CD14-positive monocyte (primary cell): ENCODE measurements around the gene TTLL11. TPM values are rescaled to one million over a fixed set of nuclear protein-coding genes. Genes with fewer than 3 reads are reported as not detected.

Source experiments
- DNase-seq, 3 donors: peaks; one replicate each; pipeline ENCODE4 v3.0.0-alpha.2; 2011 to 2022
- H2AFZ ChIP-seq: 2 replicates; pipeline ENCODE4 v1.6.0; 2012; ENCODE audit warnings: mild to moderate bottlenecking, low read depth, low read length, inconsistent platforms; ENCODE audit not compliant: insufficient read depth, poor library complexity, severe bottlenecking
- H3K27ac ChIP-seq, 2 donors: 1 replicate in 1 of 2; 2 replicates in 1 of 2; pipeline ENCODE4 v1.5.1; 2012 to 2013; ENCODE audit warnings: low read length in 2 of 2, control low read depth in 1 of 2, inconsistent platforms in 1 of 2, low read depth in 1 of 2, mild to moderate bottlenecking in 1 of 2
- H3K27me3 ChIP-seq, 2 donors: one replicate each; pipeline versions ENCODE4 v1.6.0 to v1.6.1; 2011 to 2013; ENCODE audit warnings: low read length in 2 of 2; ENCODE audit not compliant: control insufficient read depth in 2 of 2, insufficient read depth in 2 of 2
- H3K36me3 ChIP-seq, 2 donors: replicated peaks in 1 of 2; 1 replicate in 1 of 2; 2 replicates in 1 of 2; pipeline versions ENCODE4 v1.5.1 to v1.6.1; 2012 to 2013; ENCODE audit warnings: low read length in 2 of 2, control low read depth in 1 of 2, inconsistent platforms in 1 of 2, mild to moderate bottlenecking in 1 of 2; ENCODE audit not compliant: insufficient read depth in 2 of 2, control insufficient read depth in 1 of 2
- H3K4me1 ChIP-seq, 2 donors: 1 replicate in 1 of 2; 2 replicates in 1 of 2; pipeline versions ENCODE4 v1.5.1 to v1.6.1; 2012 to 2013; ENCODE audit warnings: low read length in 2 of 2, control low read depth in 1 of 2, inconsistent platforms in 1 of 2, mild to moderate bottlenecking in 1 of 2, moderate library complexity in 1 of 2; ENCODE audit not compliant: insufficient read depth in 2 of 2, control insufficient read depth in 1 of 2
- H3K4me2 ChIP-seq: replicated peaks from 2 replicates; pipeline ENCODE3; 2012; ENCODE audit warnings: low read length, moderate library complexity, mild to moderate bottlenecking; ENCODE audit not compliant: poor library complexity, severe bottlenecking; ENCODE audit errors: extremely low read depth
- H3K4me3 ChIP-seq, 3 experiments: fragments of 200-600 bp in 1 of 3; sonication (generic) in 1 of 3; replicated peaks in 1 of 3; 1 replicate in 2 of 3; 2 replicates in 1 of 3; pipeline ENCODE4 v1.5.1; 2011 to 2013; ENCODE audit warnings: low read length in 3 of 3, mild to moderate bottlenecking in 3 of 3, control low read depth in 2 of 3, low read depth in 2 of 3, inconsistent platforms in 1 of 3, moderate library complexity in 1 of 3
- H3K79me2 ChIP-seq: 2 replicates; pipeline ENCODE4 v1.6.0; 2012; ENCODE audit warnings: mild to moderate bottlenecking, control low read depth, inconsistent platforms, low read length, moderate library complexity; ENCODE audit not compliant: insufficient read depth
- H3K9ac ChIP-seq: 2 replicates; pipeline ENCODE4 v1.6.0; 2017; ENCODE audit warnings: low read length, mild to moderate bottlenecking; ENCODE audit not compliant: insufficient read depth, poor library complexity, severe bottlenecking
- H3K9me3 ChIP-seq, 2 donors: replicated peaks in 1 of 2; 1 replicate in 1 of 2; 2 replicates in 1 of 2; pipeline versions ENCODE4 v1.5.1 to v1.6.1; 2012 to 2013; ENCODE audit warnings: low read length in 2 of 2, control low read depth in 1 of 2; ENCODE audit not compliant: control insufficient read depth in 1 of 2, insufficient read depth in 1 of 2
- H4K20me1 ChIP-seq: 2 replicates; pipeline ENCODE4 v1.6.0; 2012; ENCODE audit warnings: mild to moderate bottlenecking, low read length, control low read depth, moderate library complexity; ENCODE audit not compliant: insufficient read depth
- H3K27ac Mint-ChIP-seq, 7 donors: one replicate each; pipeline ENCODE4 v1.8.0; 2020; ENCODE audit warnings: mild to moderate bottlenecking in 7 of 7, mixed read lengths in 7 of 7, moderate library complexity in 6 of 7, inconsistent platforms in 2 of 7
- H3K27me3 Mint-ChIP-seq, 3 donors: one replicate each; pipeline ENCODE4 v1.8.0; 2021 to 2022; ENCODE audit warnings: low read depth in 3 of 3, mild to moderate bottlenecking in 3 of 3, mixed read lengths in 3 of 3, moderate library complexity in 3 of 3, inconsistent platforms in 1 of 3
- H3K36me3 Mint-ChIP-seq, 2 donors: one replicate each; pipeline ENCODE4 v1.8.0; 2020; ENCODE audit warnings: mixed read lengths in 2 of 2, inconsistent platforms in 1 of 2, mild to moderate bottlenecking in 1 of 2
- H3K4me1 Mint-ChIP-seq: one replicate; pipeline ENCODE4 v1.8.0; 2020; ENCODE audit warnings: mild to moderate bottlenecking, mixed read lengths
- H3K4me3 Mint-ChIP-seq, 2 donors: one replicate each; pipeline ENCODE4 v1.8.0; 2020; ENCODE audit warnings: mild to moderate bottlenecking in 2 of 2, mixed read lengths in 2 of 2, moderate library complexity in 1 of 2
- H3K9me3 Mint-ChIP-seq, 7 donors: one replicate each; pipeline ENCODE4 v1.8.0; 2020 to 2022; ENCODE audit warnings: mixed read lengths in 7 of 7, mild to moderate bottlenecking in 6 of 7, moderate library complexity in 6 of 7, inconsistent platforms in 2 of 7
- WGBS: methylation state at CpG from one replicate; pipeline ENCODE4 v1.1.5; 2013; ENCODE audit warnings: missing lambda C conversion rate; ENCODE audit not compliant: insufficient coverage; 5-methylcytosine and 5-hydroxymethylcytosine counted together
- intact Hi-C, 2 donors: fragments of 100-400 bp; cut with micrococcal nuclease; formaldehyde crosslinking; loops; one replicate each; pipeline versions ENCODE4 v1.15.0 to v1.15.1; 2023
- polyA plus RNA-seq, 3 donors: library from polyadenylated mRNA; depleted of rRNA in 1 of 3; unstranded in 2 of 3; stranded (reverse) in 1 of 3; fragments of 300-500 nt in 2 of 3; fragments of >200 nt in 1 of 3; fragmentation: Illumina TruSeq in 2 of 3; gene quantifications; 1 replicate in 2 of 3; 2 replicates in 1 of 3; pipeline ENCODE4 v1.2.3, GENCODE V29; 2012 to 2021
- TF ChIP-seq, protein P1 (sequence below): fragments of 200-600 bp; IDR thresholded peaks from one replicate; pipeline ENCODE4 v1.8.0; 2022; ENCODE audit warnings: antibody characterized with exemption, mild to moderate bottlenecking

Gene TTLL11
- polyA plus RNA-seq, 3 donors: 2.9 to 3.5 (median 3.1) TPM

DNA sequence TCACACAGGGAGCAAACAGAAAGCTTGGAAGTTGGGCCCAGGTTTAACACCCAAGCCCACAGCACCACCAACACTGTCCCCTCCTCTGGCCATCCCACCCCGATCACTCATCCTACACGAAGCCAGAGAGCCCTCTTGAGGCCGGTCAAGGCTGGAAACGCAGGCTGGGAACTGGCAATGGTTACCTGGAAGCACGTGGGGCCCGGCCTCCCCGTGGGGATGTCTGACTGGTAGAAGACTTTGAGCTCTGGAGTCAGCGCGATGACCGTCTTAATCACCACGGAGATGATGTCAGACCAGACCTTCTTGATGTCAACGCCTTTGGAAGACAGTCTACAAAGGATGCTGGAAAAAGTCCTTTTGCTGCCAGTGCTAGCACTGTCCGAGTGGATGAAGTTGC, 104.1 kb downstream of the TTLL11 start:
- no peak overlapping the region for H3K27ac ChIP-seq
- intact Hi-C loops: no loop called here
- 91% methylated on average over 13 of the region's 13 CpGs for WGBS
- no peak overlapping the region for H3K27ac Mint-ChIP-seq
- no peaks in the 10 kb centered on the region for H3K4me1 ChIP-seq
- H2AFZ ChIP-seq: no peak overlapping the region
- H3K9ac ChIP-seq: no peak overlapping the region
- H3K27me3 Mint-ChIP-seq: peaks cover 0 to 1% (median 0%) of the 10 kb centered on the region in 3 donors
- no peaks in the 10 kb centered on the region for H3K4me1 Mint-ChIP-seq
- H3K27me3 ChIP-seq: no peaks in the 10 kb centered on the region
- no peak overlapping the region for H3K4me2 ChIP-seq
- TF ChIP-seq, protein P1, sequence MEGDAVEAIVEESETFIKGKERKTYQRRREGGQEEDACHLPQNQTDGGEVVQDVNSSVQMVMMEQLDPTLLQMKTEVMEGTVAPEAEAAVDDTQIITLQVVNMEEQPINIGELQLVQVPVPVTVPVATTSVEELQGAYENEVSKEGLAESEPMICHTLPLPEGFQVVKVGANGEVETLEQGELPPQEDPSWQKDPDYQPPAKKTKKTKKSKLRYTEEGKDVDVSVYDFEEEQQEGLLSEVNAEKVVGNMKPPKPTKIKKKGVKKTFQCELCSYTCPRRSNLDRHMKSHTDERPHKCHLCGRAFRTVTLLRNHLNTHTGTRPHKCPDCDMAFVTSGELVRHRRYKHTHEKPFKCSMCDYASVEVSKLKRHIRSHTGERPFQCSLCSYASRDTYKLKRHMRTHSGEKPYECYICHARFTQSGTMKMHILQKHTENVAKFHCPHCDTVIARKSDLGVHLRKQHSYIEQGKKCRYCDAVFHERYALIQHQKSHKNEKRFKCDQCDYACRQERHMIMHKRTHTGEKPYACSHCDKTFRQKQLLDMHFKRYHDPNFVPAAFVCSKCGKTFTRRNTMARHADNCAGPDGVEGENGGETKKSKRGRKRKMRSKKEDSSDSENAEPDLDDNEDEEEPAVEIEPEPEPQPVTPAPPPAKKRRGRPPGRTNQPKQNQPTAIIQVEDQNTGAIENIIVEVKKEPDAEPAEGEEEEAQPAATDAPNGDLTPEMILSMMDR: no peak
- no peaks in the 10 kb centered on the region for H3K36me3 ChIP-seq
- H3K36me3 Mint-ChIP-seq: peaks cover 2 to 8% of the 10 kb centered on the region in 2 donors
- H3K9me3 ChIP-seq: no peaks in the 10 kb centered on the region
- H3K4me3 Mint-ChIP-seq: no peak overlapping the region
- no peaks in the 10 kb centered on the region for H3K9me3 Mint-ChIP-seq
- DNase-seq: no peak
- no peaks in the 10 kb centered on the region for H3K79me2 ChIP-seq
- H3K4me3 ChIP-seq: no peak overlapping the region
- H4K20me1 ChIP-seq: no peaks in the 10 kb centered on the region

DNA sequence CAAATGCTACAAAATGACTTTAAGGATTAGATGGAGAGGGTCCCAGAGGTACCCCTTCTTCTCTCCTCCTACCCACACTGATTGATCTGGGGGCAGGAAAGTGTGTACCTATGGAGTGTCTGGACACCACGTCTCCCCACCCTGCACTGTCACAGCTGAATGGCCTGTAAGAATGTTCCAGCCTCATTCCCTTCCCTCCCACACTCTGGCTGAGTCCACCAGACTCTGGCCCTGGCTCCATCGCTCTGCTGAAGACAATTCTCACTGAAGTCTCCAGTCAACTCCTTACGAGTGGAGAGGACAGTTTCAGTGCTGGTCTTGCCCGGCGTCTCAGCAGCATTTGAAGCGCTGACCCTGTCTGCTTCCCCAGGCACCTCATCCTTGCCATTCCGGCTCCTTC, 105.8 kb downstream of the TTLL11 start:
- no peak overlapping the region for H3K4me3 ChIP-seq
- 99% methylated on average over 7 of the region's 7 CpGs for WGBS
- H3K36me3 ChIP-seq: no peaks in the 10 kb centered on the region
- Mint-ChIP-seq H3K27ac (no peak overlapping the region), H3K27me3 (peaks cover 0 to 6% (median 1%) of the 10 kb centered on the region in 3 donors), H3K9me3 (peaks cover 0 to 10% (median 2%) of the 10 kb centered on the region in 7 donors), H3K36me3 (peaks cover 2 to 8% of the 10 kb centered on the region in 2 donors), H3K4me3 (no peak overlapping the region), H3K4me1 (no peaks in the 10 kb centered on the region)
- intact Hi-C loops: no loop called here
- no peak overlapping the region for H2AFZ ChIP-seq
- H3K4me1 ChIP-seq: no peaks in the 10 kb centered on the region
- no peak for DNase-seq
- TF ChIP-seq, protein P1: no peak
- no peaks in the 10 kb centered on the region for H3K79me2 ChIP-seq
- H3K9ac ChIP-seq: no peak overlapping the region
- H3K9me3 ChIP-seq: no peaks in the 10 kb centered on the region
- H3K27ac ChIP-seq: no peak overlapping the region
- H3K4me2 ChIP-seq: no peak overlapping the region
- no peaks in the 10 kb centered on the region for H3K27me3 ChIP-seq
- H4K20me1 ChIP-seq: no peaks in the 10 kb centered on the region
